Smooth muscle cell (in vitro differentiated cells): Measurements from ENCODE around the gene RAB27A. TPM values are rescaled to one million over a fixed set of nuclear protein-coding genes. Genes with fewer than 3 reads are reported as not detected.
A peak's percentile ranks its signal among the peaks of the same experiment; 100 is the strongest.

Source experiments
- DNase-seq: peaks from one replicate; lab custom pipeline; 2025; ENCODE audit not compliant: unreplicated experiment; lab: John Stamatoyannopoulos, UW
- H2AFZ ChIP-seq: fragments of 200-600 bp; sonication (generic); 2 replicates; pipeline ENCODE4 v1.6.0; 2016; ENCODE audit warnings: antibody characterized with exemption, low read depth, mild to moderate bottlenecking
- H3F3A ChIP-seq: fragments of 200-600 bp; sonication (generic); 2 replicates; pipeline ENCODE4 v1.6.0; 2017; ENCODE audit warnings: antibody characterized with exemption, low read depth
- H3K27ac ChIP-seq: fragments of 200-600 bp; sonication (generic); 2 replicates; pipeline ENCODE4 v1.5.1; 2016; ENCODE audit warnings: low read depth, mild to moderate bottlenecking
- H3K27me3 ChIP-seq: fragments of 200-600 bp; sonication (generic); 2 replicates; pipeline ENCODE4 v1.6.1; 2016; ENCODE audit warnings: low read depth, mild to moderate bottlenecking
- H3K36me3 ChIP-seq: fragments of 200-600 bp; sonication (generic); 2 replicates; pipeline ENCODE4 v1.5.1; 2016; ENCODE audit warnings: low read depth
- H3K4me1 ChIP-seq: fragments of 200-600 bp; sonication (generic); 2 replicates; pipeline ENCODE4 v1.5.1; 2016; ENCODE audit warnings: low read depth
- H3K4me2 ChIP-seq: fragments of 200-600 bp; sonication (generic); 2 replicates; pipeline ENCODE4 v1.6.0; 2016; ENCODE audit warnings: mild to moderate bottlenecking
- H3K4me3 ChIP-seq: fragments of 200-600 bp; sonication (generic); 2 replicates; pipeline ENCODE4 v1.5.1; 2016; ENCODE audit warnings: mild to moderate bottlenecking
- H3K79me2 ChIP-seq: fragments of 200-600 bp; sonication (generic); 2 replicates; pipeline ENCODE4 v1.6.0; 2016; ENCODE audit warnings: low read depth, mild to moderate bottlenecking
- H3K9ac ChIP-seq: fragments of 200-600 bp; sonication (generic); 2 replicates; pipeline ENCODE4 v1.6.0; 2016; ENCODE audit warnings: low read depth
- H3K9me3 ChIP-seq: fragments of 200-600 bp; sonication (generic); replicated peaks from 2 replicates; pipeline ENCODE4 v1.5.1; 2016; ENCODE audit warnings: low read depth
- H4K20me1 ChIP-seq: fragments of 200-600 bp; sonication (generic); 2 replicates; pipeline ENCODE4 v1.6.0; 2016; ENCODE audit warnings: low read depth
- CTCF ChIP-seq: fragments of 200-600 bp; sonication (generic); IDR thresholded peaks from 2 replicates; pipeline ENCODE4 v1.5.1; 2017; ENCODE audit warnings: borderline replicate concordance, mild to moderate bottlenecking, antibody characterized with exemption; ENCODE audit not compliant: insufficient read depth, poor library complexity, severe bottlenecking
- WGBS: methylation state at CpG from one replicate; pipeline ENCODE4 v1.1.7; 2016; ENCODE audit warnings: low lambda C conversion rate; 5-methylcytosine and 5-hydroxymethylcytosine counted together
- polyA plus RNA-seq: library from polyadenylated mRNA; unstranded; fragments of >200 nt; fragmentation: Nextera tagmentation; extraction: Ambion mirVana; gene quantifications from 2 replicates; pipeline ENCODE4 v1.2.1, GENCODE V29; 2016
- total RNA-seq: library from RNA; depleted of rRNA; stranded (reverse); fragments of >200 nt; gene quantifications from 2 replicates; pipeline ENCODE4 v1.2.3, GENCODE V29; 2014

The RAB27A gene
- total and polyA plus RNA-seq, 2 experiments from 2014 or later: 14.6 to 15.6 TPM

- no peak overlapping the region for H3K9ac ChIP-seq
Measured at GRCh38 chr15:55230051-55230670, 59.5 kb downstream of the RAB27A start.

GRCh38 chr15:55226127-55226526 is 63.5 kb downstream of the RAB27A start:
- Histone ChIP-seq H3K9ac (no peak overlapping the region), H3K9me3 (no peaks in the 10 kb centered on the region), H3K36me3 (no peaks in the 10 kb centered on the region), H3K27ac (no peak overlapping the region), H2AFZ (no peak overlapping the region), H3K27me3 (no peaks in the 10 kb centered on the region), H3K4me3 (no peak overlapping the region), H3K79me2 (no peaks in the 10 kb centered on the region), H3K4me1 (no peaks in the 10 kb centered on the region), H3F3A (no peaks in the 10 kb centered on the region), H4K20me1 (no peaks in the 10 kb centered on the region), H3K4me2 (no peak overlapping the region)
- TF ChIP-seq CTCF: no peak
- WGBS: 57% methylated on average over 2 of the region's 2 CpGs
- no peak for DNase-seq

More at GRCh38 chr15:55230051-55230670, 59.5 kb downstream of the RAB27A start:
- Histone ChIP-seq H3K27ac (no peak overlapping the region), H4K20me1 (no peaks in the 10 kb centered on the region), H3K4me2 (no peak overlapping the region), H3F3A (no peaks in the 10 kb centered on the region), H3K79me2 (no peaks in the 10 kb centered on the region), H3K4me1 (no peaks in the 10 kb centered on the region), H2AFZ (no peak overlapping the region), H3K27me3 (no peaks in the 10 kb centered on the region), H3K36me3 (no peaks in the 10 kb centered on the region), H3K9me3 (no peaks in the 10 kb centered on the region), H3K4me3 (no peak overlapping the region)
- WGBS: 82% methylated on average over 3 of the region's 3 CpGs
- no peak for TF ChIP-seq CTCF
- no peak for DNase-seq

- H2AFZ ChIP-seq: no peak overlapping the region
- no peak for DNase-seq
- no peak for TF ChIP-seq CTCF
Measured at GRCh38 chr15:55224892-55225291, 64.7 kb downstream of the RAB27A start.

GRCh38 chr15:55222588-55222987 is 67.0 kb downstream of the RAB27A start:
- Histone ChIP-seq H3K9me3 (no peaks in the 10 kb centered on the region), H3K27ac (peak overlapping the region; percentile 94), H3K4me2 (no peak overlapping the region), H3K4me1 (peaks cover 3% of the 10 kb centered on the region), H3K9ac (no peak overlapping the region), H3K36me3 (no peaks in the 10 kb centered on the region), H4K20me1 (no peaks in the 10 kb centered on the region), H3K4me3 (no peak overlapping the region), H3K79me2 (no peaks in the 10 kb centered on the region), H2AFZ (no peak overlapping the region), H3F3A (peaks cover 4% of the 10 kb centered on the region), H3K27me3 (no peaks in the 10 kb centered on the region)
- TF ChIP-seq CTCF: no peak
- DNase-seq: no peak

More at GRCh38 chr15:55224892-55225291, 64.7 kb downstream of the RAB27A start:
- no peaks in the 10 kb centered on the region for H3K36me3 ChIP-seq
- no peaks in the 10 kb centered on the region for H3K27me3 ChIP-seq
- no peak overlapping the region for H3K9ac ChIP-seq
- no peak overlapping the region for H3K4me2 ChIP-seq
- no peak overlapping the region for H3K4me3 ChIP-seq
- H3K79me2 ChIP-seq: no peaks in the 10 kb centered on the region
- H3K9me3 ChIP-seq: no peaks in the 10 kb centered on the region
- H3F3A ChIP-seq: peaks cover 4% of the 10 kb centered on the region
- no peaks in the 10 kb centered on the region for H4K20me1 ChIP-seq
- peaks cover 3% of the 10 kb centered on the region for H3K4me1 ChIP-seq
- no peak overlapping the region for H3K27ac ChIP-seq
